HL-60 (cell line): ENCODE results near the gene ST6GAL1.

Source experiments
- DNase-seq, 2 experiments: peaks; one replicate each; pipeline ENCODE4 v3.0.0-alpha.2; 2010 to 2020; ENCODE audit warnings: low read depth in 1 of 2, low spot score in 1 of 2
- H3K27ac ChIP-seq: fragments of 250-450 bp; sonication (Bioruptor Pico); replicated peaks from 2 replicates; pipeline ENCODE4 v1.5.1; 2020; ENCODE audit warnings: mild to moderate bottlenecking, moderate library complexity
- H3K27me3 ChIP-seq: fragments of 250-450 bp; sonication (Bioruptor Pico); 2 replicates; pipeline ENCODE4 v1.5.1; 2021; ENCODE audit warnings: mild to moderate bottlenecking, moderate library complexity; ENCODE audit not compliant: insufficient read depth, poor library complexity, severe bottlenecking
- H3K4me3 ChIP-seq: replicated peaks from 2 replicates; pipeline ENCODE4 v1.5.1; 2011; ENCODE audit warnings: mild to moderate bottlenecking, control low read depth, low read length; ENCODE audit not compliant: insufficient read depth
- GABPA ChIP-seq: IDR thresholded peaks from 2 replicates; pipeline ENCODE4 v1.6.1; 2012; ENCODE audit warnings: low read depth
- POLR2AphosphoS5 ChIP-seq: IDR thresholded peaks from 2 replicates; pipeline ENCODE4 v1.6.1; 2012; ENCODE audit warnings: low read depth
- SPI1 ChIP-seq: IDR thresholded peaks from 2 replicates; pipeline ENCODE4 v1.6.1; 2012; ENCODE audit warnings: low read depth, mild to moderate bottlenecking, borderline replicate concordance
- TF ChIP-seq, protein P1 (sequence below): IDR thresholded peaks from 2 replicates; pipeline ENCODE4 v1.6.1; 2012; ENCODE audit warnings: low read depth; ENCODE audit not compliant: insufficient replicate concordance
- TF ChIP-seq, protein P2 (sequence below): IDR thresholded peaks from one replicate; pipeline ENCODE4 v1.5.1; 2011; ENCODE audit warnings: low read length, control low read depth, inconsistent platforms; ENCODE audit not compliant: insufficient read depth

ST6GAL1 gene

DNA sequence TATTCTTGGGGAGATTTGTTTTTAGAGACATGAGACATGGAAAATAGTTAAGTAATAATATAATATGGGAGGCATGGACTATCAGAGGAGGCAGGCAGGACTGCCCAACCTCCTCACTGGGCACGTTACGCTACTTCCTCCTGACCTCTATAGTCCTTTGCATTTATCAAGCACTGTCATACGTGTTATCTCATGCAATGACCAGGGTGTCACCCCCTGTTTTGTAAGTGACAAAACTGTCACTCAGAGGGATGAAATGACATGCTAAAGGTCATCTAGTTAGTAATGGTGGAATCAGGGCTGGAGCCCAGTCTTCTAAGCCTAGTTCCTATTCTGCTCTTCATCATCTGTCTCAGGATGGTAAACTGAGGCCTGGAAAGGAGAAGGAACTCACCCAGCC is 66.7 kb downstream of the ST6GAL1 start:
- no peak overlapping the region for H3K27ac ChIP-seq

DNA sequence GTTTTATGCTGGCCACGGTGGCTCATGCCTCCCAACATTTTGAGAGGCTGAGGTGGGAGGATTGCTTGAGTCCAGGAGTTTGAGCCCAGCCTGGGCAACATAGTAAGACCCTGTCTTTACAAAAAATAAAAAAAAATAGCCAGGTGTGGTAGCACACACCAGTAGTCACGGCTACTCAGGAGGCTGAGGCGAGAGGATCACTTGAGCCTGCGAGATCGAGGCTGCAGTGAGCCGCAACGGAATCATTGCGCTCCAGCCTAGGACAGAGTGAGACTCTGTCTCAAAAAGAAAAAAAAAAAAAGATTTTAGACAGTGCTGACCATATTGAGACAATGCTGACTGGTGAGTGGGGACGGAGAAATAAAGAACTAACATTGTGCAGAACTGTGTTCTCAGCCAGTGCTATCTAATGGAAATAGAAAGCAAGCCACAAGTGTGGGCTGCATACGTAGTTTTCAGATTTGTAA is 67.2 kb downstream of the ST6GAL1 start:
- TF ChIP-seq SPI1 (no peak), GABPA (no peak), POLR2AphosphoS5 (no peak)
- TF ChIP-seq, protein P1, sequence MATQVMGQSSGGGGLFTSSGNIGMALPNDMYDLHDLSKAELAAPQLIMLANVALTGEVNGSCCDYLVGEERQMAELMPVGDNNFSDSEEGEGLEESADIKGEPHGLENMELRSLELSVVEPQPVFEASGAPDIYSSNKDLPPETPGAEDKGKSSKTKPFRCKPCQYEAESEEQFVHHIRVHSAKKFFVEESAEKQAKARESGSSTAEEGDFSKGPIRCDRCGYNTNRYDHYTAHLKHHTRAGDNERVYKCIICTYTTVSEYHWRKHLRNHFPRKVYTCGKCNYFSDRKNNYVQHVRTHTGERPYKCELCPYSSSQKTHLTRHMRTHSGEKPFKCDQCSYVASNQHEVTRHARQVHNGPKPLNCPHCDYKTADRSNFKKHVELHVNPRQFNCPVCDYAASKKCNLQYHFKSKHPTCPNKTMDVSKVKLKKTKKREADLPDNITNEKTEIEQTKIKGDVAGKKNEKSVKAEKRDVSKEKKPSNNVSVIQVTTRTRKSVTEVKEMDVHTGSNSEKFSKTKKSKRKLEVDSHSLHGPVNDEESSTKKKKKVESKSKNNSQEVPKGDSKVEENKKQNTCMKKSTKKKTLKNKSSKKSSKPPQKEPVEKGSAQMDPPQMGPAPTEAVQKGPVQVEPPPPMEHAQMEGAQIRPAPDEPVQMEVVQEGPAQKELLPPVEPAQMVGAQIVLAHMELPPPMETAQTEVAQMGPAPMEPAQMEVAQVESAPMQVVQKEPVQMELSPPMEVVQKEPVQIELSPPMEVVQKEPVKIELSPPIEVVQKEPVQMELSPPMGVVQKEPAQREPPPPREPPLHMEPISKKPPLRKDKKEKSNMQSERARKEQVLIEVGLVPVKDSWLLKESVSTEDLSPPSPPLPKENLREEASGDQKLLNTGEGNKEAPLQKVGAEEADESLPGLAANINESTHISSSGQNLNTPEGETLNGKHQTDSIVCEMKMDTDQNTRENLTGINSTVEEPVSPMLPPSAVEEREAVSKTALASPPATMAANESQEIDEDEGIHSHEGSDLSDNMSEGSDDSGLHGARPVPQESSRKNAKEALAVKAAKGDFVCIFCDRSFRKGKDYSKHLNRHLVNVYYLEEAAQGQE: no peak
- TF ChIP-seq, protein P2, sequence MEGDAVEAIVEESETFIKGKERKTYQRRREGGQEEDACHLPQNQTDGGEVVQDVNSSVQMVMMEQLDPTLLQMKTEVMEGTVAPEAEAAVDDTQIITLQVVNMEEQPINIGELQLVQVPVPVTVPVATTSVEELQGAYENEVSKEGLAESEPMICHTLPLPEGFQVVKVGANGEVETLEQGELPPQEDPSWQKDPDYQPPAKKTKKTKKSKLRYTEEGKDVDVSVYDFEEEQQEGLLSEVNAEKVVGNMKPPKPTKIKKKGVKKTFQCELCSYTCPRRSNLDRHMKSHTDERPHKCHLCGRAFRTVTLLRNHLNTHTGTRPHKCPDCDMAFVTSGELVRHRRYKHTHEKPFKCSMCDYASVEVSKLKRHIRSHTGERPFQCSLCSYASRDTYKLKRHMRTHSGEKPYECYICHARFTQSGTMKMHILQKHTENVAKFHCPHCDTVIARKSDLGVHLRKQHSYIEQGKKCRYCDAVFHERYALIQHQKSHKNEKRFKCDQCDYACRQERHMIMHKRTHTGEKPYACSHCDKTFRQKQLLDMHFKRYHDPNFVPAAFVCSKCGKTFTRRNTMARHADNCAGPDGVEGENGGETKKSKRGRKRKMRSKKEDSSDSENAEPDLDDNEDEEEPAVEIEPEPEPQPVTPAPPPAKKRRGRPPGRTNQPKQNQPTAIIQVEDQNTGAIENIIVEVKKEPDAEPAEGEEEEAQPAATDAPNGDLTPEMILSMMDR: no peak
- Histone ChIP-seq H3K27ac (no peak overlapping the region), H3K4me3 (no peak overlapping the region), H3K27me3 (no peaks in the 10 kb centered on the region)
- DNase-seq: no peak

More for the DNA sequence above, 66.7 kb downstream of the ST6GAL1 start:
- no peak overlapping the region for H3K4me3 ChIP-seq
- no peaks in the 10 kb centered on the region for H3K27me3 ChIP-seq
- TF ChIP-seq, protein P1: no peak
- no peak for TF ChIP-seq SPI1
- TF ChIP-seq POLR2AphosphoS5: no peak
- TF ChIP-seq, protein P2: no peak
- no peak for TF ChIP-seq GABPA
- DNase-seq: no peak

DNA sequence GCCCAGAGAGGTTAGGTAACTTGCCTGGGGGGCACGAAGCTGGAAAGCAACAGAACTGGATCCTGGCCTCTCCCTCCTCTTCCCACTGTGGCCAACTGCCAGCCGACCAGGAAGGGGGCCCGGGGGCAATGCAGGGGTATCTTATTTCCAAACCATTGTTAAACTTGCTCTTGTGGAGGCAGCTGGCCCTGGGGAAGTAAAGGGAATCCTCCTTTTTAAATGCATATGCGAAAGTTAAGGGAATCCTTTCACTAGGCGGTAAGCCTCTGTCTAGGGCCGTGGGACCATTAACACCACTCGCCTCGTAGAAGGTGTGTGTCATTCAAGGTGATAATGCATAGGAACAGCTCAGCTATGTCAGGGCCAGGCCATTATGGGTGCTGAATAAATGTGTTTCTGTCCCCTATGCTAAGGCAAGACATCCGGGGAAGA is 68.6 kb downstream of the ST6GAL1 start:
- DNase-seq: no peak
- TF ChIP-seq, protein P2: no peak
- no peak for TF ChIP-seq POLR2AphosphoS5
- TF ChIP-seq, protein P1: no peak
- TF ChIP-seq SPI1: no peak
- no peak for TF ChIP-seq GABPA
- Histone ChIP-seq H3K27ac (no peak overlapping the region), H3K27me3 (no peaks in the 10 kb centered on the region), H3K4me3 (no peak overlapping the region)
